ENCODE measurements around the gene MDFIC.

DNA sequence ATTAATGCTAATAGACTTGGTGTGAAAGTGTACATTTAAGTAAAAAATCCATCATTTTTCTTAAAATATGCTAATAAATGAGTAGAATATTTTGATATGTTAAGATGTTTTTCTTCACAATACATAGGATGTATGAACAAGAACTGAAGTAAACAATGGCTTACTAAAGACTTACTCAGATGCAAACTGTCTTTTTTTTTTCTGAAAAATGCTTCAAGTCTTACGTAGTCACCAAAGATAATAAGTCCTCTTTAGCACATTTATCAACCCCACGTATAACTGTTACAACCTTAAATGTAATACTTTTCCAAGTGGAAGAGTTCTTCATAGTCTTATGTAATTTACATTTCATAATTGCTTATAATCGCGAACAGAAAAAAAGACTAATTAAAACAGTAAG is 54.8 kb downstream of the MDFIC start:
- TF ChIP-seq, protein P1, sequence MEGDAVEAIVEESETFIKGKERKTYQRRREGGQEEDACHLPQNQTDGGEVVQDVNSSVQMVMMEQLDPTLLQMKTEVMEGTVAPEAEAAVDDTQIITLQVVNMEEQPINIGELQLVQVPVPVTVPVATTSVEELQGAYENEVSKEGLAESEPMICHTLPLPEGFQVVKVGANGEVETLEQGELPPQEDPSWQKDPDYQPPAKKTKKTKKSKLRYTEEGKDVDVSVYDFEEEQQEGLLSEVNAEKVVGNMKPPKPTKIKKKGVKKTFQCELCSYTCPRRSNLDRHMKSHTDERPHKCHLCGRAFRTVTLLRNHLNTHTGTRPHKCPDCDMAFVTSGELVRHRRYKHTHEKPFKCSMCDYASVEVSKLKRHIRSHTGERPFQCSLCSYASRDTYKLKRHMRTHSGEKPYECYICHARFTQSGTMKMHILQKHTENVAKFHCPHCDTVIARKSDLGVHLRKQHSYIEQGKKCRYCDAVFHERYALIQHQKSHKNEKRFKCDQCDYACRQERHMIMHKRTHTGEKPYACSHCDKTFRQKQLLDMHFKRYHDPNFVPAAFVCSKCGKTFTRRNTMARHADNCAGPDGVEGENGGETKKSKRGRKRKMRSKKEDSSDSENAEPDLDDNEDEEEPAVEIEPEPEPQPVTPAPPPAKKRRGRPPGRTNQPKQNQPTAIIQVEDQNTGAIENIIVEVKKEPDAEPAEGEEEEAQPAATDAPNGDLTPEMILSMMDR (IDR thresholded peaks at IDR 0.05; ENCODE audit: borderline replicate concordance, extremely low read depth, low read length, poor library complexity, severe bottlenecking): no peak
- TF ChIP-seq EZH2 (IDR thresholded peaks at IDR 0.05; ENCODE audit: borderline replicate concordance, low read depth, low read length, severe bottlenecking): no peak

Measured in DND-41 (cell line).